Measurements from ENCODE around the gene RHEBL1. TPM values are rescaled to one million over a fixed set of nuclear protein-coding genes. Genes with fewer than 3 reads are reported as not detected.

RHEBL1 gene
- total RNA-seq, 1 experiment from 2014 or later = 9.0 TPM

- TF ChIP-seq ZSCAN18 (CRISPR knock-in tag; IDR thresholded peaks at IDR 0.05) = no peak
- TF ChIP-seq AFF4 (CRISPR knock-in tag; IDR thresholded peaks at IDR 0.05; ENCODE audit: borderline replicate concordance) = no peak
- TF ChIP-seq OVOL2 (CRISPR knock-in tag; IDR thresholded peaks at IDR 0.05; ENCODE audit: borderline replicate concordance) = no peak
- no peak for TF ChIP-seq GABPB1 (CRISPR knock-in tag; IDR thresholded peaks at IDR 0.05)
- TF ChIP-seq CBFB (CRISPR knock-in tag; IDR thresholded peaks at IDR 0.05; ENCODE audit: low read depth) = no peak
- no peak for TF ChIP-seq MAX (CRISPR knock-in tag; IDR thresholded peaks at IDR 0.05)
- no peak for TF ChIP-seq ZNF317 (CRISPR knock-in tag; IDR thresholded peaks at IDR 0.05; ENCODE audit: borderline replicate concordance, low read depth)
Measured at GRCh38 chr12:49054096-49054495, 15.7 kb downstream of the RHEBL1 start (continued).

GRCh38 chr12:49052451-49053208 is 17.1 kb downstream of the RHEBL1 start:
- ChIA-PET CTCF (interaction anchor here (0.5 kb wide), 1 partner anchor 62 kb away, joined by 3 read pairs; no protein-coding TSS in a partner anchor), POLR2A (interaction anchor here (0.6 kb wide), 1 partner anchor 69 kb away, joined by 5 read pairs; no protein-coding TSS in a partner anchor)
- no peaks in the 10 kb centered on the region for H3K9me3 Mint-ChIP-seq
- TF ChIP-seq TCF7 (CRISPR knock-in tag; IDR thresholded peaks at IDR 0.05; ENCODE audit: low read depth) = no peak
- TF ChIP-seq FOXJ3 (CRISPR knock-in tag; IDR thresholded peaks at IDR 0.05; ENCODE audit: borderline replicate concordance) = no peak
- no peak for TF ChIP-seq PRDM15 (CRISPR knock-in tag; IDR thresholded peaks at IDR 0.05)
- no peak for TF ChIP-seq MXD4 (CRISPR knock-in tag; IDR thresholded peaks at IDR 0.05; ENCODE audit: borderline replicate concordance)
- no peak for TF ChIP-seq SMAD4 (CRISPR knock-in tag; IDR thresholded peaks at IDR 0.05)
- TF ChIP-seq ATF6 (CRISPR knock-in tag; IDR thresholded peaks at IDR 0.05) = no peak
- no peak for TF ChIP-seq JAZF1 (CRISPR knock-in tag; IDR thresholded peaks at IDR 0.05)
- no peak for TF ChIP-seq IRF1 (CRISPR knock-in tag; IDR thresholded peaks at IDR 0.05)
- TF ChIP-seq ATF3 (CRISPR knock-in tag; conservative IDR thresholded peaks at IDR 0.05) = no peak
- TF ChIP-seq GTF2I (CRISPR knock-in tag; conservative IDR thresholded peaks at IDR 0.05) = no peak
- no peak for TF ChIP-seq NR3C1 (CRISPR knock-in tag; conservative IDR thresholded peaks at IDR 0.05; ENCODE audit: low read depth)
- no peak overlapping the region for H3K27ac Mint-ChIP-seq
- no peaks in the 10 kb centered on the region for H3K27me3 Mint-ChIP-seq (ENCODE audit: low read depth)
- DNase-seq (ENCODE audit: low spot score) (no peak), ATAC-seq (no peak)
- peaks cover 22% of the 10 kb centered on the region for H3K4me1 Mint-ChIP-seq
- no peak overlapping the region for H3K4me3 Mint-ChIP-seq
- peaks cover 76% of the 10 kb centered on the region for H3K36me3 Mint-ChIP-seq
